MM.1S (cell line): Measurements from ENCODE around the gene SNTN.

ENCODE experiments used
- DNase-seq: peaks from one replicate; pipeline ENCODE4 v3.0.0-alpha.2; 2015
- H2AFZ ChIP-seq: fragments of 300-600 bp; sonication (generic); 2 replicates; pipeline ENCODE4 v1.6.0; 2016; ENCODE audit warnings: antibody characterized with exemption, low read length
- H3F3A ChIP-seq: fragments of 300-600 bp; sonication (generic); 2 replicates; pipeline ENCODE4 v1.6.1; 2016; ENCODE audit warnings: mild to moderate bottlenecking, antibody characterized with exemption, low read length, moderate library complexity, mixed read lengths; ENCODE audit not compliant: insufficient read depth
- H3K27ac ChIP-seq: fragments of 300-600 bp; sonication (generic); 2 replicates; pipeline ENCODE4 v1.5.1; 2016; ENCODE audit warnings: mild to moderate bottlenecking, low read length
- H3K27me3 ChIP-seq: fragments of 300-600 bp; sonication (generic); replicated peaks from 2 replicates; pipeline ENCODE4 v1.6.0; 2016; ENCODE audit warnings: low read length; ENCODE audit not compliant: insufficient read depth
- H3K36me3 ChIP-seq: fragments of 300-600 bp; sonication (generic); replicated peaks from 2 replicates; pipeline ENCODE4 v1.6.1; 2016; ENCODE audit warnings: mild to moderate bottlenecking, low read length, mixed read lengths; ENCODE audit not compliant: insufficient read depth
- H3K4me1 ChIP-seq: fragments of 300-600 bp; sonication (generic); 2 replicates; pipeline ENCODE4 v1.6.1; 2016; ENCODE audit warnings: low read length, mixed read lengths
- H3K4me2 ChIP-seq: fragments of 300-600 bp; sonication (generic); 2 replicates; pipeline ENCODE4 v1.6.0; 2016; ENCODE audit warnings: low read depth, low read length
- H3K4me3 ChIP-seq: fragments of 300-600 bp; sonication (generic); 2 replicates; pipeline ENCODE4 v1.5.1; 2016; ENCODE audit warnings: low read length, mixed read lengths
- H3K79me2 ChIP-seq: fragments of 300-600 bp; sonication (generic); 2 replicates; pipeline ENCODE4 v1.6.1; 2016; ENCODE audit warnings: mixed run types, low read length, mixed read lengths
- H3K9ac ChIP-seq: fragments of 300-600 bp; sonication (generic); 2 replicates; pipeline ENCODE4 v1.6.1; 2016; ENCODE audit warnings: low read length, mixed read lengths
- H3K9me2 ChIP-seq: fragments of 300-600 bp; sonication (generic); replicated peaks from 2 replicates; pipeline ENCODE4 v1.6.1; 2016; ENCODE audit warnings: mild to moderate bottlenecking, low read length, mixed read lengths; ENCODE audit not compliant: insufficient read depth
- H3K9me3 ChIP-seq: fragments of 300-600 bp; sonication (generic); replicated peaks from 2 replicates; pipeline ENCODE4 v1.6.1; 2016; ENCODE audit warnings: mild to moderate bottlenecking, low read length, mixed read lengths; ENCODE audit not compliant: insufficient read depth
- H4K20me1 ChIP-seq: fragments of 300-600 bp; sonication (generic); 2 replicates; pipeline ENCODE4 v1.6.1; 2016; ENCODE audit warnings: mild to moderate bottlenecking, low read length, moderate library complexity, mixed read lengths; ENCODE audit not compliant: insufficient read depth
- CTCF ChIP-seq: fragments of 300-600 bp; sonication (generic); IDR thresholded peaks from 2 replicates; pipeline ENCODE4 v1.5.1; 2016; ENCODE audit warnings: antibody characterized with exemption, low read length, mixed read lengths
- EZH2 ChIP-seq: fragments of 300-600 bp; sonication (generic); optimal IDR thresholded peaks from 2 replicates; pipeline ENCODE3; 2017; ENCODE audit warnings: low read depth, mild to moderate bottlenecking, antibody characterized with exemption, low read length, mixed read lengths
- EZH2phosphoT487 ChIP-seq: fragments of 300-600 bp; sonication (generic); IDR thresholded peaks from 2 replicates; pipeline ENCODE4 v1.6.1; 2018; ENCODE audit warnings: antibody characterized with exemption, low read length

SNTN gene

GRCh38 chr3:63689285-63689684 lies 36.8 kb downstream of the SNTN start:
- Histone ChIP-seq H3F3A (no peaks in the 10 kb centered on the region), H2AFZ (no peak overlapping the region), H3K9ac (no peak overlapping the region), H3K9me2 (no peaks in the 10 kb centered on the region), H3K79me2 (no peaks in the 10 kb centered on the region), H3K36me3 (no peaks in the 10 kb centered on the region), H3K4me3 (no peak overlapping the region), H3K9me3 (no peaks in the 10 kb centered on the region), H3K27ac (no peak overlapping the region), H3K27me3 (no peaks in the 10 kb centered on the region), H3K4me1 (no peaks in the 10 kb centered on the region), H4K20me1 (no peaks in the 10 kb centered on the region), H3K4me2 (no peak overlapping the region)
- no peak for TF ChIP-seq EZH2phosphoT487
- TF ChIP-seq EZH2: no peak
- no peak for TF ChIP-seq CTCF
- no peak for DNase-seq

GRCh38 chr3:63693351-63693750 lies 40.9 kb downstream of the SNTN start:
- no peaks in the 10 kb centered on the region for H3K79me2 ChIP-seq
- no peak overlapping the region for H3K4me3 ChIP-seq
- H3K36me3 ChIP-seq: no peaks in the 10 kb centered on the region
- no peaks in the 10 kb centered on the region for H3F3A ChIP-seq
- H3K4me1 ChIP-seq: no peaks in the 10 kb centered on the region
- H2AFZ ChIP-seq: no peak overlapping the region
- H3K9me2 ChIP-seq: no peaks in the 10 kb centered on the region
- H3K4me2 ChIP-seq: no peak overlapping the region
- H3K9ac ChIP-seq: no peak overlapping the region
- TF ChIP-seq CTCF (no peak), EZH2 (no peak), EZH2phosphoT487 (no peak)
- no peaks in the 10 kb centered on the region for H4K20me1 ChIP-seq
- H3K27me3 ChIP-seq: no peaks in the 10 kb centered on the region
- H3K9me3 ChIP-seq: no peaks in the 10 kb centered on the region
- H3K27ac ChIP-seq: no peak overlapping the region
- DNase-seq: no peak

- no peak for DNase-seq
- Histone ChIP-seq H3K4me3 (no peak overlapping the region), H3K4me1 (no peaks in the 10 kb centered on the region)
These were observed 52.7 kb downstream of the SNTN start for GRCh38 chr3:63705092-63705645.

More at GRCh38 chr3:63705092-63705645, 52.7 kb downstream of the SNTN start:
- Histone ChIP-seq H2AFZ (no peak overlapping the region), H3K9me3 (no peaks in the 10 kb centered on the region), H3K36me3 (no peaks in the 10 kb centered on the region), H3K9me2 (no peaks in the 10 kb centered on the region), H3K4me2 (no peak overlapping the region), H4K20me1 (no peaks in the 10 kb centered on the region), H3K9ac (no peak overlapping the region), H3K27ac (no peak overlapping the region), H3K79me2 (no peaks in the 10 kb centered on the region), H3F3A (no peaks in the 10 kb centered on the region), H3K27me3 (no peaks in the 10 kb centered on the region)
- TF ChIP-seq CTCF (no peak), EZH2phosphoT487 (no peak), EZH2 (no peak)
